ENCODE measurements around the gene WNT3.
"Not testable (repeated sequence)": the region's sequence is repeated elsewhere in the genome, so short reads cannot be mapped to it uniquely, and the experiment has no call there.

WNT3 gene

DNA sequence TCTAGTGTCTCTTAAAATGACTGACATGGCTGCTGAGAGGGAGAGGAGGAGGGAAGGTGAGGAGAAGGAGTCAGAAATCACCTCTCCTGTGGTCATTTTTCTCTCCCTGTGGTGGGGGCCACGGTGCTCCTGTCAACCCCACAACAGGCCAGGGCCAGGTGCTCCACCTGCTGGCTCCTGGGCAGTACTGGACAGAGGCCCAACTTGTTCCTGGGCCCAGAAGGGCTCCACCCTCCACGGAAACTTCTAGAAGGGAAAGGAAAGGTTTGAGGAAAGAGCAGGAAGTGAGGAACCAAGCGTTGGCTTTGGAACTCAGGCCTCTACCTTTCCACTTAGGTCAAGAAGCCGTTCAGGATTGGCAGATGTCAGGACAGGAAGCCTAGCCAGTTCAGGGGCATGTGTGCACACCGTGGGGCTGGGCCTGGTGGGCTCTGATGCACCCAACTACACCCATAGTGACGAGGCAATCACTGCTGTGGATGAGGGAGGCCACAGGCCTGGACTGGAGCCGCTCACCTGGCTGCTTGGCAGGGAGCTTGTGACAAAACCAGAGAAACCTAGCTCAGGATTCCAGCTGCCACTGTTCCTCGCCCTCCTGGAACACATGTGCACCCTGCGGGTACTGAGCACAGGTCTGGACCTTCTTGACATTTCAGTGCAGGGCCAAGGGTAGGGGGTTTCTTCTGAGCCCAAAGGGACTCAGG is 36.1 kb downstream of the WNT3 start:
- no peak for DNase-seq

DNA sequence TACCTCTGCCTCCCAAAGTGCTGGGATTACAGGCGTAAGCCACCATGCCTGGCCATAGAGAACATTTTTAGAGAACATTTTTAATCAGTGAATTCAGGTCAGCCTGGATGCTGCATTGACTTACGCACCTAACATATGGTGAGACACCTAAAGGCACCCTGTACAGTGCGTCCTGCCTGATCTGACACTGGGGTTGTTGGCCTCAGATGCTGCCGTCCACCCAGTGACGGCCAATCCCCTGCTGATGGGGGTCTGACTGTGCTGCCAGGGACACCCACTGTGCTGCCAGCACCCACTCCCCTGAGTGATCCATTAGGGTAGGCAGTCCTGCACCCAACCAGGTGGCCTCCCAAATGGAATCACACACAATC is 38.5 kb downstream of the WNT3 start:
- no peak for DNase-seq

- DNase-seq, result no peak
Measured at GRCh38 chr17:46777943-46778915, 40.3 kb downstream of the WNT3 start.

DNA sequence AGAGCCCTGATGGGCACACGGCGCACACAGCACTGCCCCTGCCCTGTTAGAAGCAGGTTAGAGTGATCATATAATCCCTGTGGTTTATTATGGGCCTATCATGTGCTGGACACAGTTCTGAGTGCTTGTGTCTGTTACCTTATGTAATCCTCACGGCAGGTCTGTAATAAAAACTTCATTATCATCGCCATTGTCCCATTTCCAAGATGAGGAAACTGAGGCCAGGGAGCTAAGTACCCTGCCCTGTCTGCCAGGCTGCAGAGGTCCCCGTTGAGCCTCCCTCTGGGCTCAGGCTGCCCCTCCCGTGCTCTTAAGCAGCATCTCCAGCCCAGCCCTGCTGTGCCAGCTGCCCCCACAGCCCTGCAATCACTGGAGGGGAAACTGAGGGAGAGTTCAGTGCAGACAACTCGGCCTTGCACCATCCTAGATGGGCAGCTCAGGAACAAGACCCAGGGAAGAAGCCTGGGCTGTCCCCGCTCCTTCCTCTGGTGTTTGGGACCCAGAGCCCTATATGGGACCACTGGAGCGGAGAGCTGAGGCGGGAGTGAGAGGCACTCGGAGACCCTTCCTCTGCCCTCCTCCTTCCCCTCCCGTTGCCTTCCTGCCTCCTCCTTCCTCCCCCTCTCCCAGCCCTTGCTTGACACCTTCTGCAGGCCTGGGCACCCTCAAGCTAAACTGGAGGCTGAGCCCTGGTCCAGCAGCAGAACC is 42.0 kb downstream of the WNT3 start:
- DNase-seq, result no peak

DNA sequence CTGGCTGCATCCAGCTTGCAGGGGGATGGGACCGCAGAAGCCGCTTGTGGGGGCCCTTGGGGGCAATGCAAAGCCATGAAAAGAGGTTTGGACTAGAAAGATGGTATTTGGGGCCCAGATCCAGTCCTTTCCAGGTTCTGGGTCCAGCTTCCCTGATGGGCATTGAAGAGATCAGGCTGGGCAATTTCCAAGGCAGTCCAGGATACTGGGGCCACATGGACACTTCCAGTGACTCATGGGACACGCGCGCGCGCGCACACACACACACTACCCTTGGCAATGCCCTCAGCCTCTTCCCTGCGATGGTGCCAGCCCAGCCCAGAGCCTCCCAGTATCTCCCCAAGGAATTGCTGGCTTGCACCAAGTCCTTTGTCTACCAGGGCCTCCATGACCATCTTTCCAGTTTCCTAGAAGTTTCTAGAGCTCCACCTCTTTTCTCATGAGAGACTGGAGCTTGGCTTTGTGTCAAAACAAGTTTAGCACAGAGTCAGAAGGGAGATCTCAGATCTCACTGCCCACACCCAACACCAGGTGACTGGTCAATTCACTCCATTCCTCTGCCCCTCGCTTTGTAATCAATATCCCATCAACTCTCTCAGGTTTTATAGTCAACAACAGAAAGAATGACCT is 44.3 kb downstream of the WNT3 start:
- DNase-seq, result no peak

GRCh38 chr17:46773676-46774075 is 44.8 kb downstream of the WNT3 start:
- DNase-seq, result no peak

DNA sequence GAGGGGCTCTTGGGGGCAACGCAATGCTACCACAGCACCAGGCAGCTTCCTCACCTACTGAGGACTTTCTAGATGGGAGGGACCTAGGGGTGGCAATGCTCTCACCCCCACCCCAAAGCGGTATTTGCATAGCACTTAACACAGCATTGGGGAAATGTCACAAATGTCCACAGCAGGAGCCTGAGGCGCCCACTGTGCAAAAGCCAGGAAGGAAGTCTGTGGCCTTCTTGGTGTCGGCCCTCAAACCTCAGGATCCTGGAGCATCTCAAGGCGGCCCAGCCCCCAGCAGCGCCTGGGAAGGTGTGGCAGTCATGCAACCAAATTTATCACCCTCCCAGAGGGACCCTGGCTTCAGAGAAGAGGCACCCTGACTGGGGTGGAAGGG is 45.3 kb downstream of the WNT3 start:
- DNase-seq, result no peak

GRCh38 chr17:46772475-46773220 is 45.8 kb downstream of the WNT3 start:
- peak; percentile 59 for DNase-seq

- peak; percentile 59 for DNase-seq
Measured at GRCh38 chr17:46771561-46772474, 46.7 kb downstream of the WNT3 start.

DNA sequence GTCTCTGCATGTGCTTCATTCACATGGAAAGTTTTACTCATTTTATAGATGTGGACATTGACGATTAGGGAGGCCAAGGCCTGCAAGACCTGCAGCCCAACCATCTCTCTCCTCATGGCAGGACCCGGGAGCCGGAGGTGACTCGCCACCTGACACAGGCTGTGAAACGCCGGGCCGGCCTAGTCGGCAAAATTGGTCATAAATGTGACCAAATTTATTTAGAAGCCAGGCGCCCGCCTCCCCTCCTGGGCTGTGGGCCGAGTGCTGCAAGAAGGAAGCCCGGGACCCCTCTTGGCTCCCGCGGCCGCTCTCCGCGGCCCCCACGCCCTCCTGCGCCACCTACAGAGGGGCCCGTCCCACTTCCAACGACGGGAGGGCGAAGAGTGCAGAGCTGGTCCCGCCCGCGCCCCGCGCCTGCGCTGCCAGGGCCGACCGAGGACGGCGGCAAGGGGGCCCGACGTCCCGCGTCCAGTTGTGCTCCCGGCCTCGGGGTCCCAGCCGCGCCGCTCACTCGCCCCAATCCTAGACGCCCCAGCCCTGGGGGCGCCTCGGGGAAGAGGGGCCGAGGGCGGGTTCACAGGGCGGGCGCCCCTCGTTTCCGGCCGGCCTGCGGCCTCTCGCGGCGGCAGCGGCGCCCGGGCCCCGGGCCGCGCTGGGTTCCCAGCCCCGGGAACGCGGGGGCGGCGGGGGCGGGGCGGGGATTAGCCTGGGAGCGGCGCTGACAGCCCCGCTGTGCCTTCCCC is 47.5 kb downstream of the WNT3 start:
- DNase-seq, result no peak

DNA sequence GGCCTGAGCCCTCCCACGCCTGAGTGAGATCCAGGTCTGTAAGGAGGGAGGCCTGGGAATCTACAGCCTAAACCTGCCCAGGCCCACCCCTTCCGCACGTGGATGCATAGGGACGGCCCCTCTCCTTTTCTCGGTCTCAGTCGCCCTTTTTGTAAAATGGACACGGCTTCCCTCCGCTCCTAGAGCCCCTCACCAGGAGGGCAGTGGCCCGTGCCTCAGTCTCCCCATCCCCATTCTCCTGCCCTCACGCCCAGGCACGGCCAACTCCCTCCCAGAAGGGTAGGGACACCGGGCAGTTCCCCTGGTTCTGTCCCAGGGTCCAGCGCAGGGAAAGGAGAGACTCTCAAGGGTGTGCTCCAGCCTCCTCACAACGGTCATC is 48.1 kb downstream of the WNT3 start:
- DNase-seq, result no peak

DNA sequence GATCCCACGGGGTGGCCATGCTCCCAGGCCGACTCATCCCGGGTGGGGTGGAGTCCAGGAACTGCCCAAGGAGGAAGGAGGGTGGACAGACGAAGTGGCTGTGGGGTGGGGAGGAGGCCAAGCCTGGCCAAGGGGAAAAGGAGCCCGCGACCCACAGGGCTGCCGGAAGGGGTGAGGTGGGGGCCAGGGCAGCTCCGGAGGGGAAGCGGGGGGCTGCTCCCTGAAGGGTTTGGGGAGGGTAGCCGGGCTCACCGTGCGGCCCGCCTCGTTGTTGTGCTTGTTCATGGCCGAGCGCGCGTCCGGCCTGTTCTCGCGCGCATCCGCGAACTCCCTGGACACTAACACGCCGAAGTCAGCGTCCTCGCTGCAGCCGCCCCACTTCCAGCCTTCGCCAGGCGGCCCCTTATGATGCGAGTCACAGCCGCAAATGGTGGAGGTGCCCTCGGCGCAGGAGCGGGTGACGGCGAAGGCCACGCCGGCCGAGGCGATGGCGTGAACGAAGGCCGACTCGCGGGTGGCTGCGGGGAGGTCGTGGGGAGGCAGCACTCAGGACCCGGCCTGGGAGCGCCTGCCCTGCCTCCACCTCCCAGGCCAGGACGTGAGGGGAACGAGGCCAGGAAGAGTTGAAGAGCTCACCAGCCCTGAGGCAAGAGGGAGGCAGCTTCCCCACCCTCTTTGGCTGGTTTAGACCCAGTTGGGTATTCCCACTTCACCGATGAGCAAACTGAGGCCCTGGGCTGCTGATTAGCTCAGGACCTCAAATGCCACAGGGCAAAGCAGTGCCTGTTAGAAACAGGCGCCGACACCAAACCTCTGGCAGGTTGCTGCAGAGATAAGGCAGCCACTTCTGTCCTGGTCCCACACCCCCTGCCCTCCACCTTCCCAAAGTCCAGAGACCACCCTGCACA is 48.7 kb downstream of the WNT3 start:
- DNase-seq, result no peak

DNA sequence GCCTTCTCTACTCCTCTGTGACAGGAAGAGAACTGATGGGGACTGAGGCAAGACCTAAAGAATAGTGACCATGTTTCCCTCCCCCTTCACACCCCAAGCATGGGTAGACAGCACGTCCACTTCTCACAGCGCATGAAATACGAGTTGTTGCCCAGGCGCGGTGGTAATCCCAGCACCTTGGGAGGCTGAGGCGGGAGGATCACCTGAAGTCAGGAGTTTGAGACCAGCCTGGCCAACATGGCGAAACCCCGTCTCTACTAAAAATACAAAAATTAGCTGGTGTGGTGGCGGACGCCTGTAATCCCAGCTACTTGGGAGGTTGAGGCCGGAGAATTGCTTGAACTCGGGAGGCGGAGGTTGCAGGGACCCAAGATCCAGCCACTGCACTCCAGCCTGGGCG is 49.6 kb downstream of the WNT3 start:
- not testable (repeated sequence) for DNase-seq

DNA sequence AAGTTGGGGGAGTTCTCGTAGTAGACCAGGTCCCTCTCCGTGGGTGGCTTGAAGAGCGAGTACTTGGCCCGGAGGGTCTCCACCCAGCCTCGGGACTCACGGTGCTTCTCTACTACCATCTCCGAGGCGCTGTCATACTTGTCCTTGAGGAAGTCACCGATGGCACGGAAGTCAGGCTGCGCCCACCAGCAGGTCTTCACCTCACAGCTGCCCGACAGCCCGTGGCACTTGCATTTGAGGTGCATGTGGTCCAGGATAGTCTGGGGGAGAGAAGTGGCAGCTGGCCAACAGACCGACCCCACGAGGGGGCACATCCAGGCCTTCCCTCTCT is 50.0 kb downstream of the WNT3 start:
- no peak for DNase-seq

DNA sequence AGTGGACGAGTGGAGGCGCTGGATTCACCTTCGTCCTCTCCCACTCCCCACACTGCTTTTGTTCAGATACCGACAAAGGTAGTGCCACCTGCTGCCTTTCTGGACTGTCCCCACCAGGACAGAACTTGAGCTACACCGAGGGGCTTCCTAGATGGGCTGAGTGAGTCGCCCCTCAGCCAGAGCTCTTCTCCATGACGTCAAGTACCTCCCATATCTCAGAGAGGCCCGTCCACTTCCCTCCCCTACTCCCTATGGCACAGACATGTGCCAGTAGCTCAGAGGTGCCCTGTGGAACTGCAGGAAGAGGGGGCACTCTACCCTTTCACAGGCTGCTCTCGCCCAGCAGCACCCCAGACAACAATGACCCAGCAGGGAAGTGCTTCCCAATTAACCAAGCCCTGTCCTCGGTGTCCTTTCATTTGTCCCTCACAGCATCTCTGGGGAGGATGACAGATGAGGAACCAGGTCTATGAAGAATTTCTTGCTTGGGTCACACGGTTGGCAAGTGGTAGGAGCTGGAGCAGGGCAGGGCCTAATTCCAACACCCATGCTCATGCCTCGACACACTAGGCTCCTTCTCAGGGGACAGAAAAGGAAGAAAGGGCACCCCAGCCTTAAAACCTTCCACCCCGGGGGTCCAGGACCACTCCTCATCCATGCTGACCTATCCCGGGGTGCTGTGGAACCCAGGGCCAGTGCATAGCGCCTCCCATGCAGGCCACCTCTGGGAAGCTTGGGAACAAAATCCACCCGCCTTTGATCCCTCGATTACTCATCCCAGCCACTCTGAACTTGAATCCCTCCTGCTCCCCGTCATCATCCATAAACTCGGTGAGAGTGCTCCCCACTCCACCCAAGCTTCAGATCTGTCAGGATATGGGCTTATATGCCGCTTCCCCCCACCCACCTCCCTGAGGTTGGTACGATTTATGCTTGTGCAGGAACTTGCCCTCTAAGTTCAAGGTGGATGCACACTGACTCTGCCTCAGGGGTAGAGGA is 51.7 kb downstream of the WNT3 start:
- no peak for DNase-seq

DNA sequence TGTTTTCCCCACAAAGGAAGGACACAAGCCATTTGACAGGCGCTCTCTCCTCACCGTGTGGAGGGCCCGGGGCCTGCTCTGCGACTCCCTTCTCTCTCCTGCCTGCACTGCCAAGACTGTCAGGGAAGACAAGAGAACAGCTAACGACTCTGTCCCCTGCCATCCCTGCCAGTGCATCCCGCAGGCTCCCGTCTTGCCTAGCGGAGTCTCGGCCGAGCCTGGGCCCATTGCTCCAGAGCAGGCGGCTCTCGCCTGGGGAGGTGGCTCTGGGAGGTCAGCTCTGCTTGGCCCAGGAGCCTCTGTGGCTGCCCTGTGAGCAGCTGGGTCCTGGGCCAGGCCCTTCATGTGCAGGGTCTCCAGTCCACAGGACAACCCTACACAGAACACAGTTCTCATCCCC is 53.0 kb downstream of the WNT3 start:
- DNase-seq, result no peak

DNA sequence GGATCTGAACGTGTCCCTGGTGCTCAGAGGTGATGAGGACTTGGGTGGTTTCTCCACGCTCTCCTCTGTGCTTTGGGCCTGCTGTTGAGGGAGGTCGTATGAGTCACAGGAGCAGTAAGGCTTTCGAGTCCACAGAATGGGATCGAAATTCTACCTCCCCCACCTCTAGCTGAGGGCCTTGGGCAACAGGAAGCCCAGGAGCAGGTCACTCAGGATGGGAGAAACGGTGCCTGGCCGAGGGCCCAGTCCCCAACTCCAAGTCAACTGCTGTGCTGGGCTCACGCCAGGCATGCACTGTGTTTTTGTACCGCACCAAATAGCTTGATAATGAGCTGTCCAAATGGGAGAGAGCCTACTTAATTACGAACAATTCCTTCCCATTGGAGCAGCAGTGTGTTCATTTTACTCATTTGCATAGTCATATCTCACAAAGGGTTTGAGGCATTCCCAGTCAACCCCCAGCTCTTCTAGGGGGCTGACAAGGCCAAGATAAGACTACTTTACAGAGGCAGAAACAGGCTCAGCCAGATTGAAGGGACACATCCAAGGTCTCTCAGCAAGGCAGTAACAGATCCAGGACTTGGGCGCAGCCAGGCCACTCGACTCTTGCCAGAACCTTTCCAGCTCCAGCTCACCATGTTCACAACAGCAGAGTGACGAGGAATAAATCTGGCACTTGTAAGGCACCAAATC is 53.6 kb downstream of the WNT3 start:
- peak; percentile 26 for DNase-seq

Measured in NCI-H2029 (cell line).